ENCODE data around the gene MS4A2.

GRCh38 chr11:60040109-60040508, 48.4 kb upstream of the MS4A2 start, which contains the start of gene OOSP2:
- TF ChIP-seq CTCF (IDR thresholded peaks at IDR 0.05 in 2 of 3, conservative IDR thresholded peaks at IDR 0.05 in 1 of 3; ENCODE audit: borderline replicate concordance in 1 of 3, insufficient read depth in 1 of 3, low read depth in 2 of 3, low read length in 2 of 3) (no peak), YY1 (IDR thresholded peaks at IDR 0.05; ENCODE audit: extremely low read depth, insufficient replicate concordance, low read depth, low read length) (no peak), EZH2 (IDR thresholded peaks at IDR 0.05) (no peak), SRF (IDR thresholded peaks at IDR 0.05; ENCODE audit: low read depth) (no peak), POLR2A (IDR thresholded peaks at IDR 0.05; ENCODE audit: borderline replicate concordance, extremely low read depth, insufficient read depth, insufficient read length) (no peak), RAD21 (IDR thresholded peaks at IDR 0.05; ENCODE audit: low read depth) (no peak), ATF3 (IDR thresholded peaks at IDR 0.05) (no peak)

All from HCT116 (cell line).